ENCODE data around the gene C3orf52.

GRCh38 chr3:112132554-112132953 lies 46.4 kb downstream of the C3orf52 start:
- TF ChIP-seq, protein P1, sequence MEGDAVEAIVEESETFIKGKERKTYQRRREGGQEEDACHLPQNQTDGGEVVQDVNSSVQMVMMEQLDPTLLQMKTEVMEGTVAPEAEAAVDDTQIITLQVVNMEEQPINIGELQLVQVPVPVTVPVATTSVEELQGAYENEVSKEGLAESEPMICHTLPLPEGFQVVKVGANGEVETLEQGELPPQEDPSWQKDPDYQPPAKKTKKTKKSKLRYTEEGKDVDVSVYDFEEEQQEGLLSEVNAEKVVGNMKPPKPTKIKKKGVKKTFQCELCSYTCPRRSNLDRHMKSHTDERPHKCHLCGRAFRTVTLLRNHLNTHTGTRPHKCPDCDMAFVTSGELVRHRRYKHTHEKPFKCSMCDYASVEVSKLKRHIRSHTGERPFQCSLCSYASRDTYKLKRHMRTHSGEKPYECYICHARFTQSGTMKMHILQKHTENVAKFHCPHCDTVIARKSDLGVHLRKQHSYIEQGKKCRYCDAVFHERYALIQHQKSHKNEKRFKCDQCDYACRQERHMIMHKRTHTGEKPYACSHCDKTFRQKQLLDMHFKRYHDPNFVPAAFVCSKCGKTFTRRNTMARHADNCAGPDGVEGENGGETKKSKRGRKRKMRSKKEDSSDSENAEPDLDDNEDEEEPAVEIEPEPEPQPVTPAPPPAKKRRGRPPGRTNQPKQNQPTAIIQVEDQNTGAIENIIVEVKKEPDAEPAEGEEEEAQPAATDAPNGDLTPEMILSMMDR (IDR thresholded peaks at IDR 0.05): no peak
- no peak for TF ChIP-seq EP300 (IDR thresholded peaks at IDR 0.05)
